GM12878 (cell line): ENCODE results near the gene PGAM2. TPM values are rescaled to one million over a fixed set of nuclear protein-coding genes. Genes with fewer than 3 reads are reported as not detected.

ENCODE experiments used
- ATAC-seq: fragments of 200-7000 bp; cut with Tn5 transposase; 3 replicates; pipeline ENCODE4 v1.9.1; 2020; ENCODE audit warnings: mild to moderate bottlenecking, moderate library complexity
- BruUV-seq: library from RNA; stranded (reverse); fragments of 400-500 nt; replicated peaks from 2 replicates; lab custom pipeline; 2021; lab: Mats Ljungman, UMichigan
- CTCF ChIA-PET: fragments of 300-600 bp; sonication (Branson Sonifier 250); formaldehyde crosslinking; extraction: SDS; loops from one replicate; lab custom pipeline; 2021; ENCODE audit warnings: inconsistent platforms; lab: Yijun Ruan, JAX
- POLR2A ChIA-PET: fragments of 350-600 bp; formaldehyde crosslinking; extraction: SDS; loops from one replicate; lab custom pipeline; 2021; ENCODE audit warnings: inconsistent platforms; lab: Charles Lee
- RAD21 ChIA-PET: fragments of 300-600 bp; sonication (Branson Sonifier 250); formaldehyde crosslinking; loops from one replicate; lab custom pipeline; 2023; ENCODE audit warnings: antibody characterized with exemption; ENCODE audit not compliant: unreplicated experiment; lab: Charles Lee
- SMC1A ChIA-PET: fragments of 300-600 bp; sonication (Branson Sonifier 250); formaldehyde crosslinking; loops from one replicate; lab custom pipeline; 2023; ENCODE audit not compliant: unreplicated experiment, uncharacterized antibody; lab: Charles Lee
- DNase-seq: peaks from one replicate; pipeline ENCODE4 v3.0.0-alpha.2; 2011; ENCODE audit warnings: low read depth, low spot score
- FAIRE-seq: peaks from 3 replicates; lab custom pipeline; 2011; peaks lifted over from hg19 to GRCh38; lab: Jason Lieb, UNC
- H2AFZ ChIP-seq: 2 replicates; pipeline ENCODE4 v1.6.0; 2011; ENCODE audit warnings: low read depth, low read length, control low read depth; ENCODE audit not compliant: control insufficient read depth
- H3K27ac ChIP-seq: 2 replicates; pipeline ENCODE4 v1.5.1; 2011; ENCODE audit warnings: control low read depth; ENCODE audit not compliant: control insufficient read depth, insufficient read depth
- H3K27me3 ChIP-seq, 2 experiments: replicated peaks in 1 of 2; 2 replicates each; pipeline versions ENCODE4 v1.6.0 to v1.6.1; 2011; ENCODE audit warnings: low read length in 1 of 2; ENCODE audit not compliant: control insufficient read depth in 2 of 2, insufficient read depth in 2 of 2
- H3K36me3 ChIP-seq, 2 experiments: 2 replicates each; pipeline ENCODE4 v1.5.1; 2011; ENCODE audit warnings: low read length in 1 of 2; ENCODE audit not compliant: control insufficient read depth in 2 of 2, insufficient read depth in 2 of 2
- H3K4me1 ChIP-seq: 2 replicates; pipeline ENCODE4 v1.6.1; 2011; ENCODE audit warnings: mild to moderate bottlenecking, low read length, moderate library complexity, mixed read lengths; ENCODE audit not compliant: control insufficient read depth, insufficient read depth
- H3K4me2 ChIP-seq: 2 replicates; pipeline ENCODE4 v1.6.0; 2011; ENCODE audit warnings: control low read depth; ENCODE audit not compliant: control insufficient read depth, insufficient read depth
- H3K4me3 ChIP-seq: fragments of 200-600 bp; sonication (generic); 2 replicates; pipeline ENCODE4 v1.5.1; 2016
- H3K79me2 ChIP-seq: 2 replicates; pipeline ENCODE4 v1.6.0; 2011; ENCODE audit warnings: low read length; ENCODE audit not compliant: control insufficient read depth, insufficient read depth
- H3K9ac ChIP-seq: 2 replicates; pipeline ENCODE4 v1.8.0; 2011; ENCODE audit warnings: low read length, control low read depth, mixed read lengths; ENCODE audit not compliant: control insufficient read depth, insufficient read depth
- H3K9me3 ChIP-seq: replicated peaks from 3 replicates; pipeline ENCODE4 v1.5.1; 2011; ENCODE audit warnings: mild to moderate bottlenecking, low read length; ENCODE audit not compliant: control insufficient read depth, insufficient read depth
- H4K20me1 ChIP-seq: 2 replicates; pipeline ENCODE4 v1.6.0; 2011; ENCODE audit not compliant: control insufficient read depth, insufficient read depth
- CHD2 ChIP-seq: IDR thresholded peaks from 2 replicates; pipeline ENCODE4 v1.6.1; 2011; ENCODE audit warnings: low read depth, low read length, improper control_type of control experiment, borderline replicate concordance
- FOS ChIP-seq: IDR thresholded peaks from 3 replicates; pipeline ENCODE4 v1.6.1; 2011; ENCODE audit warnings: borderline replicate concordance; ENCODE audit not compliant: insufficient read length; ENCODE audit errors: extremely low read depth
- NFIC ChIP-seq: IDR thresholded peaks from 2 replicates; pipeline ENCODE4 v1.6.1; 2012; ENCODE audit warnings: low read depth, mild to moderate bottlenecking, inconsistent platforms, low read length, moderate library complexity
- NR2C1 ChIP-seq: fragments of 450-650 bp; IDR thresholded peaks from 2 replicates; pipeline ENCODE4 v1.6.1; 2017; ENCODE audit warnings: antibody characterized with exemption, mild to moderate bottlenecking, moderate library complexity
- SUPT20H ChIP-seq: IDR thresholded peaks from 2 replicates; pipeline ENCODE4 v1.6.1; 2011; ENCODE audit warnings: low read depth, mild to moderate bottlenecking, low read length, moderate library complexity, borderline replicate concordance; ENCODE audit not compliant: control insufficient read depth
- TAF1 ChIP-seq: IDR thresholded peaks from 2 replicates; pipeline ENCODE4 v1.6.1; 2011; ENCODE audit warnings: mild to moderate bottlenecking, low read depth, low read length, borderline replicate concordance
- YBX1 ChIP-seq: fragments of 450-650 bp; IDR thresholded peaks from 2 replicates; pipeline ENCODE4 v1.6.1; 2016; ENCODE audit warnings: antibody characterized with exemption
- YY1 ChIP-seq: IDR thresholded peaks from 2 replicates; pipeline ENCODE4 v1.6.1; 2011; ENCODE audit warnings: low read depth, mild to moderate bottlenecking, low read length
- ZNF217 ChIP-seq: fragments of 450-650 bp; IDR thresholded peaks from 2 replicates; pipeline ENCODE4 v1.6.1; 2017; ENCODE audit warnings: antibody characterized with exemption, mild to moderate bottlenecking
- ZNF24 ChIP-seq: fragments of 450-650 bp; IDR thresholded peaks from 2 replicates; pipeline ENCODE4 v1.6.1; 2017; ENCODE audit warnings: antibody characterized with exemption, mild to moderate bottlenecking
- WGBS: methylation state at CpG from one replicate; pipeline ENCODE4 v1.1.6; 2016; ENCODE audit warnings: low lambda C conversion rate; ENCODE audit not compliant: insufficient replicate concordance, insufficient coverage; ENCODE audit errors: missing lambda C conversion rate; 5-methylcytosine and 5-hydroxymethylcytosine counted together
- in situ Hi-C: fragments of 300-500 bp; cut with MboI; formaldehyde crosslinking; loops from 9 replicates; pipeline ENCODE4 v1.14.3; 2018; ENCODE audit warnings: mixed read lengths
- intact Hi-C: fragments of 100-400 bp; cut with micrococcal nuclease; formaldehyde crosslinking; loops from one replicate; pipeline ENCODE4 v1.14.2; 2022; ENCODE audit not compliant: unreplicated experiment
- polyA plus RNA-seq, 11 experiments: library from polyadenylated mRNA; depleted of rRNA in 4 of 11; unstranded in 6 of 11; stranded (reverse) in 5 of 11; fragments of >200 nt; fragmentation: Nextera tagmentation in 4 of 11; fragmentation: Illumina TruSeq in 1 of 11; extraction: Ambion mirVana in 4 of 11; extraction: Trizol in 1 of 11; gene quantifications; 1 replicate in 1 of 11; 2 replicates in 10 of 11; pipeline versions ENCODE4 v1.2.1 to v1.2.3, GENCODE V29; 2011 to 2016; ENCODE audit warnings: inconsistent platforms in 2 of 11, missing spikeins in 2 of 11, low read depth in 1 of 11
- total RNA-seq, 4 experiments: library from RNA; depleted of rRNA in 3 of 4; stranded (reverse); fragments of >200 nt in 3 of 4; fragmentation: Illumina TruSeq in 1 of 4; extraction: Trizol in 1 of 4; gene quantifications; 2 replicates each; pipeline versions ENCODE4 v1.2.1 to v1.2.3, GENCODE V29; 2013 to 2021
- TF ChIP-seq, protein P1 (sequence below): IDR thresholded peaks from 2 replicates; pipeline ENCODE4 v1.6.1; 2012; ENCODE audit warnings: improper control_type of control experiment, low read depth, low read length; ENCODE audit not compliant: insufficient replicate concordance
- TF ChIP-seq, protein P2 (sequence below): IDR thresholded peaks from 2 replicates; pipeline ENCODE4 v1.6.1; 2011; ENCODE audit warnings: borderline replicate concordance, low read depth, mild to moderate bottlenecking, moderate library complexity, mixed read lengths, low read length; ENCODE audit not compliant: insufficient read depth; ENCODE audit errors: extremely low read length
- TF ChIP-seq, protein P3 (sequence below): fragments of 150-350 bp; IDR thresholded peaks from 2 replicates; pipeline ENCODE4 v1.6.1; 2016; ENCODE audit warnings: low read depth, low read length

Gene PGAM2
- total and polyA plus RNA-seq, 10 of the 15 experiments (the other 5 are each of a cell fraction or from before 2014, with no cell fraction given): not detected

DNA sequence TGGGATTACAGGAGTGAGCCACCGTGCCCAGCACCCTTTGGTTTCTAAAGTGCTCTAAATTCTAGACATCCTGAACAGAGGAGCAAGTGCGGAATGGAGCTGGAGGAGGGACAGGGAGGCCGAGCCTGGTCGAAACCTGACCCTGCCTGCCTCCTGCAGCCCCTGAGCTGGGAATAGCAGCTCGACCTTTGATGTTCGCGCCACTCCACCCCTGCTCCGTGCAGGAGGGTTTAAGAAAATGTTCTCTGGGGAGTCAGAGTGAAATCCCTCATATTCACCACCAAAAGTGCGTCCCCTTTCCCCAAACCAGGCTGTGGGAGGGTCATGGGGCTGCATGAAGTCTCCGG, 1.8 kb downstream of the PGAM2 start:
- ChIA-PET CTCF (interaction anchor here (1.2 kb wide), 1 partner anchor 44 kb away, joined by 3 read pairs; no protein-coding TSS in a partner anchor), POLR2A (interaction anchor here (1.5 kb wide), 1 partner anchor 19 kb away, joined by 4 read pairs; the partner anchor contains the start of gene DBNL), SMC1A (no interaction called here), RAD21 (no interaction called here)
- H3K79me2 ChIP-seq: no peaks in the 10 kb centered on the region
- H3K4me3 ChIP-seq: no peak overlapping the region
- FAIRE-seq (no peak), DNase-seq (no peak), ATAC-seq (no peak)
- H3K9ac ChIP-seq: no peak overlapping the region
- WGBS: 91% methylated on average over 10 of the region's 10 CpGs
- in situ Hi-C loops (no loop called here), intact Hi-C loops (no loop called here)
- peaks cover 23 to 26% of the 10 kb centered on the region in 2 experiments for H3K36me3 ChIP-seq
- H3K4me2 ChIP-seq: no peak overlapping the region
- no peaks in the 10 kb centered on the region for H4K20me1 ChIP-seq
- H3K27ac ChIP-seq: no peak overlapping the region
- peaks cover 10% of the 10 kb centered on the region for H3K4me1 ChIP-seq
- TF ChIP-seq, protein P1, sequence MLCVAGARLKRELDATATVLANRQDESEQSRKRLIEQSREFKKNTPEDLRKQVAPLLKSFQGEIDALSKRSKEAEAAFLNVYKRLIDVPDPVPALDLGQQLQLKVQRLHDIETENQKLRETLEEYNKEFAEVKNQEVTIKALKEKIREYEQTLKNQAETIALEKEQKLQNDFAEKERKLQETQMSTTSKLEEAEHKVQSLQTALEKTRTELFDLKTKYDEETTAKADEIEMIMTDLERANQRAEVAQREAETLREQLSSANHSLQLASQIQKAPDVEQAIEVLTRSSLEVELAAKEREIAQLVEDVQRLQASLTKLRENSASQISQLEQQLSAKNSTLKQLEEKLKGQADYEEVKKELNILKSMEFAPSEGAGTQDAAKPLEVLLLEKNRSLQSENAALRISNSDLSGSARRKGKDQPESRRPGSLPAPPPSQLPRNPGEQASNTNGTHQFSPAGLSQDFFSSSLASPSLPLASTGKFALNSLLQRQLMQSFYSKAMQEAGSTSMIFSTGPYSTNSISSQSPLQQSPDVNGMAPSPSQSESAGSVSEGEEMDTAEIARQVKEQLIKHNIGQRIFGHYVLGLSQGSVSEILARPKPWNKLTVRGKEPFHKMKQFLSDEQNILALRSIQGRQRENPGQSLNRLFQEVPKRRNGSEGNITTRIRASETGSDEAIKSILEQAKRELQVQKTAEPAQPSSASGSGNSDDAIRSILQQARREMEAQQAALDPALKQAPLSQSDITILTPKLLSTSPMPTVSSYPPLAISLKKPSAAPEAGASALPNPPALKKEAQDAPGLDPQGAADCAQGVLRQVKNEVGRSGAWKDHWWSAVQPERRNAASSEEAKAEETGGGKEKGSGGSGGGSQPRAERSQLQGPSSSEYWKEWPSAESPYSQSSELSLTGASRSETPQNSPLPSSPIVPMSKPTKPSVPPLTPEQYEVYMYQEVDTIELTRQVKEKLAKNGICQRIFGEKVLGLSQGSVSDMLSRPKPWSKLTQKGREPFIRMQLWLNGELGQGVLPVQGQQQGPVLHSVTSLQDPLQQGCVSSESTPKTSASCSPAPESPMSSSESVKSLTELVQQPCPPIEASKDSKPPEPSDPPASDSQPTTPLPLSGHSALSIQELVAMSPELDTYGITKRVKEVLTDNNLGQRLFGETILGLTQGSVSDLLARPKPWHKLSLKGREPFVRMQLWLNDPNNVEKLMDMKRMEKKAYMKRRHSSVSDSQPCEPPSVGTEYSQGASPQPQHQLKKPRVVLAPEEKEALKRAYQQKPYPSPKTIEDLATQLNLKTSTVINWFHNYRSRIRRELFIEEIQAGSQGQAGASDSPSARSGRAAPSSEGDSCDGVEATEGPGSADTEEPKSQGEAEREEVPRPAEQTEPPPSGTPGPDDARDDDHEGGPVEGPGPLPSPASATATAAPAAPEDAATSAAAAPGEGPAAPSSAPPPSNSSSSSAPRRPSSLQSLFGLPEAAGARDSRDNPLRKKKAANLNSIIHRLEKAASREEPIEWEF: no peak
- TF ChIP-seq NR2C1: no peak
- no peak for TF ChIP-seq ZNF217
- TF ChIP-seq FOS: no peak
- TF ChIP-seq YY1: no peak
- TF ChIP-seq, protein P2, sequence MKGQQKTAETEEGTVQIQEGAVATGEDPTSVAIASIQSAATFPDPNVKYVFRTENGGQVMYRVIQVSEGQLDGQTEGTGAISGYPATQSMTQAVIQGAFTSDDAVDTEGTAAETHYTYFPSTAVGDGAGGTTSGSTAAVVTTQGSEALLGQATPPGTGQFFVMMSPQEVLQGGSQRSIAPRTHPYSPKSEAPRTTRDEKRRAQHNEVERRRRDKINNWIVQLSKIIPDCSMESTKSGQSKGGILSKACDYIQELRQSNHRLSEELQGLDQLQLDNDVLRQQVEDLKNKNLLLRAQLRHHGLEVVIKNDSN: no peak
- TF ChIP-seq SUPT20H: no peak
- TF ChIP-seq, protein P3, sequence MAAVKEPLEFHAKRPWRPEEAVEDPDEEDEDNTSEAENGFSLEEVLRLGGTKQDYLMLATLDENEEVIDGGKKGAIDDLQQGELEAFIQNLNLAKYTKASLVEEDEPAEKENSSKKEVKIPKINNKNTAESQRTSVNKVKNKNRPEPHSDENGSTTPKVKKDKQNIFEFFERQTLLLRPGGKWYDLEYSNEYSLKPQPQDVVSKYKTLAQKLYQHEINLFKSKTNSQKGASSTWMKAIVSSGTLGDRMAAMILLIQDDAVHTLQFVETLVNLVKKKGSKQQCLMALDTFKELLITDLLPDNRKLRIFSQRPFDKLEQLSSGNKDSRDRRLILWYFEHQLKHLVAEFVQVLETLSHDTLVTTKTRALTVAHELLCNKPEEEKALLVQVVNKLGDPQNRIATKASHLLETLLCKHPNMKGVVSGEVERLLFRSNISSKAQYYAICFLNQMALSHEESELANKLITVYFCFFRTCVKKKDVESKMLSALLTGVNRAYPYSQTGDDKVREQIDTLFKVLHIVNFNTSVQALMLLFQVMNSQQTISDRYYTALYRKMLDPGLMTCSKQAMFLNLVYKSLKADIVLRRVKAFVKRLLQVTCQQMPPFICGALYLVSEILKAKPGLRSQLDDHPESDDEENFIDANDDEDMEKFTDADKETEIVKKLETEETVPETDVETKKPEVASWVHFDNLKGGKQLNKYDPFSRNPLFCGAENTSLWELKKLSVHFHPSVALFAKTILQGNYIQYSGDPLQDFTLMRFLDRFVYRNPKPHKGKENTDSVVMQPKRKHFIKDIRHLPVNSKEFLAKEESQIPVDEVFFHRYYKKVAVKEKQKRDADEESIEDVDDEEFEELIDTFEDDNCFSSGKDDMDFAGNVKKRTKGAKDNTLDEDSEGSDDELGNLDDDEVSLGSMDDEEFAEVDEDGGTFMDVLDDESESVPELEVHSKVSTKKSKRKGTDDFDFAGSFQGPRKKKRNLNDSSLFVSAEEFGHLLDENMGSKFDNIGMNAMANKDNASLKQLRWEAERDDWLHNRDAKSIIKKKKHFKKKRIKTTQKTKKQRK: no peak
- no peak for TF ChIP-seq ZNF24
- no peak for TF ChIP-seq TAF1
- no peak for TF ChIP-seq CHD2
- no peak for TF ChIP-seq NFIC
- TF ChIP-seq YBX1: no peak
- no peak overlapping the region for H2AFZ ChIP-seq
- H3K9me3 ChIP-seq: no peaks in the 10 kb centered on the region
- no peaks in the 10 kb centered on the region for H3K27me3 ChIP-seq
- TSS peak; percentile 8 for BruUV-seq
